22Rv1 (cell line): Measurements from ENCODE around the gene PARD3.

ENCODE experiments used
- CTCF ChIP-seq: fragments of 450-650 bp; IDR thresholded peaks from 2 replicates; pipeline ENCODE4 v1.5.1; 2017; ENCODE audit warnings: mild to moderate bottlenecking
- ZFX ChIP-seq: fragments of 450-650 bp; IDR thresholded peaks from 2 replicates; pipeline ENCODE4 v1.6.1; 2017; ENCODE audit warnings: antibody characterized with exemption, borderline replicate concordance

- TF ChIP-seq CTCF (no peak), ZFX (no peak)
Measured at GRCh38 chr10:34578468-34578867, 236.6 kb downstream of the PARD3 start.
